LNCaP clone FGC (cell line): ENCODE results near the gene RETN.

ENCODE experiments used
- DNase-seq: peaks from one replicate; pipeline ENCODE4 v3.0.0-alpha.2; 2011; ENCODE audit warnings: low read depth
- H3K4me3 ChIP-seq: 2 replicates; pipeline ENCODE4 v1.5.1; 2011; ENCODE audit warnings: mild to moderate bottlenecking, low read depth, low read length, control low read depth
- TF ChIP-seq, protein P1 (sequence below): IDR thresholded peaks from 2 replicates; pipeline ENCODE4 v1.5.1; 2012; ENCODE audit warnings: mild to moderate bottlenecking; ENCODE audit not compliant: control insufficient read depth, insufficient read depth; ENCODE audit errors: extremely low read depth

Gene RETN

GRCh38 chr19:7662657-7663056 is 6.2 kb upstream of the RETN start:
- DNase-seq = no peak
- no peak overlapping the region for H3K4me3 ChIP-seq
- TF ChIP-seq, protein P1, sequence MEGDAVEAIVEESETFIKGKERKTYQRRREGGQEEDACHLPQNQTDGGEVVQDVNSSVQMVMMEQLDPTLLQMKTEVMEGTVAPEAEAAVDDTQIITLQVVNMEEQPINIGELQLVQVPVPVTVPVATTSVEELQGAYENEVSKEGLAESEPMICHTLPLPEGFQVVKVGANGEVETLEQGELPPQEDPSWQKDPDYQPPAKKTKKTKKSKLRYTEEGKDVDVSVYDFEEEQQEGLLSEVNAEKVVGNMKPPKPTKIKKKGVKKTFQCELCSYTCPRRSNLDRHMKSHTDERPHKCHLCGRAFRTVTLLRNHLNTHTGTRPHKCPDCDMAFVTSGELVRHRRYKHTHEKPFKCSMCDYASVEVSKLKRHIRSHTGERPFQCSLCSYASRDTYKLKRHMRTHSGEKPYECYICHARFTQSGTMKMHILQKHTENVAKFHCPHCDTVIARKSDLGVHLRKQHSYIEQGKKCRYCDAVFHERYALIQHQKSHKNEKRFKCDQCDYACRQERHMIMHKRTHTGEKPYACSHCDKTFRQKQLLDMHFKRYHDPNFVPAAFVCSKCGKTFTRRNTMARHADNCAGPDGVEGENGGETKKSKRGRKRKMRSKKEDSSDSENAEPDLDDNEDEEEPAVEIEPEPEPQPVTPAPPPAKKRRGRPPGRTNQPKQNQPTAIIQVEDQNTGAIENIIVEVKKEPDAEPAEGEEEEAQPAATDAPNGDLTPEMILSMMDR = no peak

DNA sequence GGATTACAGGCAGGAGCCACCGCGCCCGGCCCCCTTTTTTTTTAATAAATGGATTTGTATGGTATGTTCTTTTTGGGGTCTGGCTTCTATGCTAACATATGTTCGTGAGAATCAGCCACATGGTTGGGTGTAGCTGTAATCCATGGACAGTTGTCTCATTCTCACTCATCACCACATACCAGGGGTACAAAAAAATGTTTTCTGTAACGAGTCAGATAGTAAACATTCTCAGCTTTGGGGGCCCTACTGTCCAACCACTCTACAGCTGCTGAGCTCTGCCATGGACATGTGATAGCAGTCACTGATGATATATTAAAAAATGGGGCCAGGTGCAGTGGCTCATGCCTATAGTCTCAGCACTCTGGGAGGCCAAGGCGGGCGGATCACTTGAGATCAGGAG is 5.1 kb upstream of the RETN start:
- H3K4me3 ChIP-seq = no peak overlapping the region
- no peak for DNase-seq
- TF ChIP-seq, protein P1 = no peak

- TF ChIP-seq, protein P1 = no peak
- peak; percentile 81 for DNase-seq
- H3K4me3 ChIP-seq = no peak overlapping the region
Observed at GRCh38 chr19:7665076-7665475, 3.8 kb upstream of the RETN start.

DNA sequence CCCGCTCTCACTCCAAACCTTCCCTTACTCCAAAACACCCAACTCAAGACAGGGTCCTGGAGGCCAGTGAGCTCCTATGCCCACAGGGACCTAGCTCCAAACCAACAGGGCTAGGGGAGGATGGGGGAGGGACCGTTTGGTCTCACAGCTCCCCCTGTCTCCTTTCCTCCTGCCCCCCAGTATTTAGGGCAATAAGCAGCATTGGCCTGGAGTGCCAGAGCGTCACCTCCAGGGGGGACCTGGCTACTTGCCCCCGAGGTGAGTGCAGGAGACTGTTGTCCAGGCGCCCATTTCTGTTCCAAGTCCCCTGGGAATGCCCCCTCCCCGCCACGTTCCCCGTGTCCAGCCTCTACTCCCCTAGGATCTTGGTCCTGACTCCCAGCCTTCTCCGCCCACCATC is 792 bp downstream of the RETN start:
- no peak for DNase-seq
- H3K4me3 ChIP-seq = no peak overlapping the region
- TF ChIP-seq, protein P1 = no peak

DNA sequence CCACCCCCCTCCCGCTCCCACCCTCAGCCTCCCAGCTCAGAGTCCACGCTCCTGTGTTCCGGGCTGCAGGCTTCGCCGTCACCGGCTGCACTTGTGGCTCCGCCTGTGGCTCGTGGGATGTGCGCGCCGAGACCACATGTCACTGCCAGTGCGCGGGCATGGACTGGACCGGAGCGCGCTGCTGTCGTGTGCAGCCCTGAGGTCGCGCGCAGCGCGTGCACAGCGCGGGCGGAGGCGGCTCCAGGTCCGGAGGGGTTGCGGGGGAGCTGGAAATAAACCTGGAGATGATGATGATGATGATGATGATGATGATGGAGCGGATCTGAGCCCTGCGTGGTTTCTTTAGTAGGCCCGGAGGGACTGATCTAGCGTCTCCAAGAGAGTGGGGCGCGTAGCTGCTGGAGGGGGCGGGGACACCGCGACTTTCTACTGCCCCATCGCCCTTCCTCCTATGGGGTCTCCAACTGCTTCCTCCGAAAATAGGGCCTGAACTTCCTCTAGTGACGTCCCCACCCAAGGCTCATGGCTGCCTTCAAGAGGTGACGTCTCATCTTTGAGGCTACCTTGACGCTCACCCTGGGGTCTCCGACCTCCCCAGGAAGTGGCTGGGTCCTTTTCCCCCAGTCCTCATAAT is 1.4 kb downstream of the RETN start:
- H3K4me3 ChIP-seq = peak overlapping the region; percentile 27
- TF ChIP-seq, protein P1 = no peak
- no peak for DNase-seq

GRCh38 chr19:7670790-7671189 is 1.9 kb downstream of the RETN start:
- DNase-seq = no peak
- TF ChIP-seq, protein P1 = no peak
- no peak overlapping the region; the same call in 1 of the 2 replicates for H3K4me3 ChIP-seq

- H3K4me3 ChIP-seq = no peak overlapping the region
- DNase-seq = no peak
- TF ChIP-seq, protein P1 = no peak
Observed at GRCh38 chr19:7672522-7672921, 3.7 kb downstream of the RETN start.
